HG02973 (cell line): ENCODE measurements around the gene NKIRAS1.

Source experiments
- ATAC-seq: cut with Tn5 transposase; IDR thresholded peaks from one replicate; pipeline ENCODE4 v1.9.1; 2021; ENCODE audit warnings: moderate library complexity; ENCODE audit not compliant: unreplicated experiment

The NKIRAS1 gene

DNA sequence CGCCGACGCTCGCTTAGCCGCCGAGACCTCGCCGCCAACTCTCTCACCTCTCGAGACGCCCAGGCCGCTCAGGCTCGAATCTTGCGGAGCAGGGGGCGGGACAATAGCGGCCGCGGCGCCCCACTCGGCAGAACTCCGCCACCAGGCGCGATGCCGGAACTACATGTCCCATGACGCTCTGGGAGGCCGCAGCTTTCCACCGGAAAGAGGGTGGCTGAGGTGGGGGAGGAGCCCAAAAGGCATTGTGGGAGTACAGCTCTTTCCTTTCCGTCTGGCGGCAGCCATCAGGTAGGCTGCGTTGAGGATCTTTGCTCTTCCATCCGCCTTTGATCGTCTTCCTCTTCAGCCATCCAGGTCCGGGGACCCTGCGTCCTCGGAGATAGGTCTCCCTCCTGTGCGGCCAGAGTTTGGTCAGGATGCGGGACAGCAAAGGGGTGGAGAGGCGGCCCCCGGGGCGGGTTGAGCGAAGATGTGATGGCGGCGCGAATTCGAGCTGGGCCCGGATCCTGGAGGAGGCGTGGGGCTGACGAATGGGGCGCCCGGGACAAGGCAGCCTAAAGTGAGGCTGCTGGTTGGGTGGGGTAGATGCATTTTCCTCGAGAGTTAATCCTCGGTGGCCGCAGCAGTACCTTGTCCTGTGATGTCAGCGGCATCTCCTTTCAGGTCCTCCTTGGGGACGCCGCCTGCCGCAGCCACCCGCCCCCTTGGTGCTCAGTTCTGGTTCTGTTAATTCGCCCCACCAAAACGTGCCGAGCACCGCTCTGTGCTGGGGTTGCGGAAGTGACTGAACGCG, at the start of gene NKIRAS1, which contains the start of gene RPL15:
Gene NKIRAS1 (minus strand): TSS at position 105 of the 793 bp plus-strand sequence. CDS start 6,086 bp downstream, outside the sequence.
Gene RPL15 (plus strand): TSS at position 247 of the 793 bp plus-strand sequence. CDS start 728 bp downstream, outside the sequence.
- ATAC-seq = peak; percentile 95

GRCh38 chr3:23966328-23966727, 49.5 kb upstream of the NKIRAS1 start:
- ATAC-seq = no peak

GRCh38 chr3:23964537-23965235, 47.9 kb upstream of the NKIRAS1 start:
- no peak for ATAC-seq

DNA sequence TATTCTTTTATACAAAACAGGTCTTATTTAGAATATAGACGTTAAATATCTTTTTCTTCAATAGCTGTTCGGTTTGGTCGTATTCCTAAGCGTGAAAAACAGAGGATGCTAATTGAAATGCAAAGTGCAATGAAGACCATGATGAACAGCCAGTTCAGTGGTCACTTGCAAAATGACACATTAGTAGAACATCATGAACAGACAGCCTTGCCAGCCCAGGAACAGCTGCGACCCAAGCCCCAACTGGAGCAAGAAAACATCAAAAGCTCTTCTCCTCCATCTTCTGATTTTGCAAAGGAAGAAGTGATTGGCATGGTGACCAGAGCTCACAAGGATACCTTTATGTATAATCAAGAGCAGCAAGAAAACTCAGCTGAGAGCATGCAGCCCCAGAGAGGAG, 45.1 kb upstream of the NKIRAS1 start:
- ATAC-seq = no peak

DNA sequence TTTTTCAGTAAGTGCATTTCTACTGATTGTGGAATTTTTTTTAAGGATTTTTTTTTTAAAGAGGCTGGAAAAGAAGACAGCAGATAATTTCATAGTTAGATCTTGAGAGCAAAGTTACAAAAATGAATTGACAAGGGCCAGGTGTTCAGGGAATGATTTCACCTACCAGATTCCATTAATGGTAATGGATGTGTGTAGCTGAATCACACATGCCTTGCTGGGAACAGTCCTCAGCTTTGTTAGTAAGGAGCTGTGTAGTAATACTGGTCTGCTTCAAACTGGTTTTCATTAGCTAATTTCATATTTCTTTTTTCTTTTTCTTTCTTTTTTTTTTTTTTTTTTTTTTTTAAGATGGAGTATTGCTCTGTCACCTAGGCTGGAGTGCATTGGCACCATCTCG, 44.3 kb upstream of the NKIRAS1 start:
- ATAC-seq = no peak

DNA sequence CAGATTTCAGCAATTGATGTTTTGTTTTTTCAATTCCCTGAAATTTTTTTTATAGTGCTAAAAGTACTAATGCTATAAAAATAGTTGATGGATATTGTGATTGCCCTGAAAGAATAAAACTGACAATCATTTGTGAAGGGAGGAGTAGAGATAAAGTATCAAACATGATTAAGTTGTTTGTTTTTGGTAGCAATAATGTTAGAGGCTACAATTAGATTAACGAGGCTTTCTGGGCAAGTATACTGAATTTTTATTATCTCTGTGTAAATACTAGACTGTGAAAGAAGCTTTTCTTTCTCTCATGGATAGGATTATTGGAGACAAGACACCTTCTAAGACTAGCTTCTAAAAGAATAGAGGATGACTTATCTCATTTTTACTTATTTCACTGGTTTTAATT, 43.9 kb upstream of the NKIRAS1 start:
- no peak for ATAC-seq

GRCh38 chr3:23959135-23959900, 42.5 kb upstream of the NKIRAS1 start:
- ATAC-seq = no peak

DNA sequence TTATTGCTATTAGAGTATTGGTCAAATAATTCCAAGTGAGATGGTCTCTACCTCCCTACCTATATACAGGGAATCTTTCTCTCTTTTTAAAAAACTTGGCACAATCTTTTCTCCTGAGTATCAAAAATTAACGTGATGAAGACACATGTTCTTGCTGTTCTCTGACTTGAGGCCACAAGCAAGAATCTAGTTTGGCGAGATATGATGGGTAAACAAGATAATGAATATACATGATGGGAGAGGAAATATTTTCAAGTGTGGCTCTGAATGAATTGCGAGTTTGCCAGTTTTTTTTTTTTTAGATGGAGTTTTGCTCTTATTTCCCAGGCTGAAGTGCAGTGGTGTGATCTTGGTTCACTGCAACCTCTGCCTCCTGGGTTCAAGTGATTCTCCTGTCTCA, 39.9 kb upstream of the NKIRAS1 start:
- no peak for ATAC-seq

DNA sequence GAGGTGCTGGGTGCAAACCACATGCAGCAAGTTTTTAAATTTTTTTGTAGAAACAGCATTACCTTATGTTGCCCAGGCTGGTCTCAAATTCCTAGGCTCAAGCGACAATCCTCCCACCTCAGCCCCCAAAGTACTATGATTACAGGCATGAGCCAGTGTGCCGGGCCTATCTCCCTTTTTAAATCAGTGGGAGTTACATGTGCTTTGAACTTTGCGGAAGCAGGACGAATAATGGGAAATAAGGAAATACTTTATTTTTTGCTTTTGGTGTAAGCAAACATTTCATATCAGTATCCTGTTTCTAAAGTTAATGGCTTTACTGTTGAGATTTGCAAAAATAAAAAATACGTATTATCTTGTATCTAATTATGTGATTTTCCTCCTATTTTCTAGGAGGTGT, 37.4 kb upstream of the NKIRAS1 start:
- no peak for ATAC-seq

DNA sequence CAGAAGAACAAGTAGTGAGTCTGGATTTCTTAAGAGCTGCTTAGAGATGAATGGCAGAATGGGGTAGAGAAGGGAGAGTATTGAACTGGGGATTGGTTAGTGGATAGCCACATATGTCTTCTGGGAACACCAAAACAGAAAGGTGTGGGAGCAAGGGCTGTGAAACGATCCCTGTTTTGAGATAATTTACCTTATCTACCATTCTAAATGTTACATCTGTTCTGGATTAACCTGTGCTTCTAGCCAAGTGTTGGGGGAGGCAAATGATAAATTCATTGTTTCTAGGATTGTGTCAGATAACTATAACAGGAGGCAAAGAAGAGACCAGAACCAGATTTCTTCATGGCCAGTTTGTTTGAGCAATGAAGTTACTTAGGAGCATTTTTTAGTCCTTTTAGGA, 36.7 kb upstream of the NKIRAS1 start:
- ATAC-seq = no peak

DNA sequence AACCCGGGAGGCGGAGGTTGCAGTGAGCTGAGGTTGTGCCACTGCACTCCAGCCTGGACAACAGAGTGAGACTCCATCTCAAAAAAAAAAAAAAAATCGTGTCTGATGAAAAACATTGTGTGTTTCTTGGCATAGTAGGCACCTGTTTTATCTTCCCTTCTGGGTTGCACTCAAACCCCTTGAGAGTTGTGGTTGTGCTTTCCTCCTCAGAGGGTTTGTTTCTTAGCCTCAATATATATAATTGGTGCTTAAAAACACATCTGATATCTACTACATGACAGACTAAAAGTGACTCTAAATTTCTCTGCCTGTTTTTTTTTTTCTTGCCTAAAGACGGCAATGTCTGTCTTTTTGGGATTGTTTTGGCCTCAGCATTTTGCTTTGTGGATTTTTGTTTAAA, 35.9 kb upstream of the NKIRAS1 start:
- ATAC-seq = no peak

GRCh38 chr3:23950293-23950692, 33.5 kb upstream of the NKIRAS1 start:
- peak; percentile 28 for ATAC-seq

DNA sequence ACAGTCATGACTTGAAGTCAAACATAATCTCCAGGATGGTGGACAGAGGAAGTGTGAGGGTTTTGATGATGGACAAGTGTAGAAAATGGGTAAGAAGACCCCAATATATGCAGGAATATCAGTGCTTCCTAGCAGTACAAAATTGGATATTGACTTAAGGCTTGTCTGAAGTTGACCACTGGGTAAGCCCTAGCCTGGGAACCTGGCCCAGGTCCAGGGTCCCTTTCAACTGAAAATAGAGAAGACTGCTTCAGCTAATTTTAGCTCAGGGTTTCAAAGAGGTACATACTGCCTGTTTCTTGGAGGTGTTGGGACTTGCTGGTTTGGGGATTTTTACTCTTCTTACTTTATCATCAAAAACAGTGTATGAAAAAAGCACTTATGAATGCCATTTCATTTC, 33.0 kb upstream of the NKIRAS1 start:
- no peak for ATAC-seq

DNA sequence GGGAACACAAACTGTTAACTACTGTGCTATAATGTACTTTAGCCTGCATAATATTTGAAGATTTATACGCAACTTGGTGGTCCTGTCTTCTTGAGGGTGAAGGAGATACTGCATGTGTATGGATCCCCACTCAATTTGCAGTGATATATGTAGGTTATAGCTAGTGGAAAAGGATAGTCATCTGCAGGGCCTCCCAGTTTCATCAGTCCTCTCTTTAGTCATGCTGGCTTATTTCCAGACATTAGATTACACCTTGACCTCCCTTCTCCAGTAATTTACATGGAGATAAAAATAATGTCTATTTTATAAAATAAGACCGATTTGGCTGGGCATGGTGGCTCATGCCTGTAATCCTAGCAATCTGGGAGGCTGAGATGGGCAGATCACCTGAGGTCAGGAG, 32.0 kb upstream of the NKIRAS1 start:
- ATAC-seq = no peak

- ATAC-seq = peak; percentile 74
Measured at GRCh38 chr3:23945913-23946687, 29.3 kb upstream of the NKIRAS1 start.

DNA sequence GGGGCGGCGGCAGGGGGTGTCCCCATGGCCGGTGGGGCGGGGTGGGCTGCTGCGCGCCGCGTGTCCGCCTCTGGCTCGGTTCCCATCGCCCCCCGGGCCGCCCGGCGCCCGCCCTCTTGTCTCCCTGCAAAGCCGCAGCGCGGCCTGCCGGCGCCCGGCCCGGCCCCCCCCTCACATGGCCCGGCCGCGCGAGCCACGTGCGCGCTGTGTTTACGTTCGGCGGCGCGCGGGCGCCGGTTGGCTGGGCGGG, 28.8 kb upstream of the NKIRAS1 start:
- ATAC-seq = no peak

DNA sequence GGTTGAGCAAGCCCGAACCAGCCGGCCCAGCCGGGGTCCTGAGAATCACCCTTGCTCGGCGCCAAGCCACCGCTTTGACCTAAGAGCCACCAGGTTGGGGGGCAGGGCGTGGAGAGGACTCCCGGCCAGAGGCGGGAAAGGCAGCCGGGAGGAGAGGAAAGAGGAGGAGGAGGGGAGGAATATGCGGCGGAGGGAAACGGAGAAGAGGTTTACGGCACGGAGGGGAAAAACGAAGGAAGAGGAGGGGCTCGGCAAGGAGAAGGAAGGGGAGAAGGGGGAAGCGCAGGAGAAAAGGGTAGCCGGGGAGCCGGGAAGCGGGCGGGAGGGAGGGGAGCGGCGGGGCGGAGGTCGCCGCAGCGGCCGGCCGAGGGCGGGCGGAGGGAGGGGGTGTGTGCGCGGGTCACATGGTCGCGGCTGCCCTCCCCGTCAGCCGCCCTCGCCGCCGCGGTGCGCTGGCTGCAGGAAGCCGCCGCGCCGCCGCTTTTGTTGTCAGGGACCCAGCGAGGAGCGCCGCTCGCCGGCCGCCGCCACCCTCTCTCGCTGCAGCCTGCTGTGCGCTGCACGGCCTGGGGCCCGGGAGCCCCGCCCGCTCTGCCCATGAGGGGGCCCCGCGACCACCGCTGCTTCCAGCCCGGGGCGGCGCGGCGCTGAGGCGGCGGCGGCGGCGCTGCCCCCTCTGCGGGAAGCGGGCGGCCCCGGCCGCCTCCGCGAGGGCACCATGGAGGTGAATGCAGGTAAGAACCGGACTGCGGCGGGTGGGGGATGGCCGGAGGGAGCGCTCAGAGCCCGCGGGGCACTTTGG, 28.3 kb upstream of the NKIRAS1 start, which contains the start of gene NR1D2:
Gene NR1D2 (plus strand): TSS at position 426 of the 802 bp plus-strand sequence. CDS start 293 bp downstream, at position 719.
- peak; percentile 51 for ATAC-seq

DNA sequence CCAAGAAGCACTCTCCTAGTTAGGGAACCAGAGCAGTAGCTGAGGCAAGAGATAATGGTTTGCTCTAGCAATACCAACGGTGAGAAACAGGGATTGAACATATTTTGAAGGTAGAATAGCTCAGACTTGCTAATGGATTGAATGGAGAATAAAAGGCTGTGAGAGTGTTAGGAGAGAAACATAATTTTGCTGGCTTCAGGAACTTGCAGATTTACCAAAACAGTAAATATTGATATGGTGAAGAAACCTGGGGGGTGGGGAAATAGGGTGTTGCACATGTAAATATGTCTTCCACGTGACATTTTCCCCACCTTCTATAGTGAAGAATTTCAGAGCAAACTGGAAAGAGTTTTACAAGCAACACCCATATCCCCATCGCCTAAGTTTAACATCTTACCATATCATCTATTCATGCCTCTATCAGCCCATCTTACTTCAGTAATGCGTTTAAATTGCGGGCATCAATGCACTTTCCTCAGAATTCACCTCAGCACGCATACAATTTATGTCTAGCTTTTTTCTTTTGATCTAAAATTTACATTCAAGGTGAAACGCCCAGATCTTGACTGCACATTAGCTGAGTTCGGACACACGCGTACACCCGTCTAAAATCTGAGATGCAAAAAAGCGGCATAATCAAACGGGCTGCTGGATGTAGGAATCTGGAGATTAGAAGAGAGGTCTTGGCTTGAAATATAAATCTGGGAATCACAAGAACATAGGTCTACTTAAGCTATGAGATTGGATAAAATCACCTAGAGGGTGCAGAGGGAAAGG, 27.4 kb upstream of the NKIRAS1 start:
- no peak for ATAC-seq

DNA sequence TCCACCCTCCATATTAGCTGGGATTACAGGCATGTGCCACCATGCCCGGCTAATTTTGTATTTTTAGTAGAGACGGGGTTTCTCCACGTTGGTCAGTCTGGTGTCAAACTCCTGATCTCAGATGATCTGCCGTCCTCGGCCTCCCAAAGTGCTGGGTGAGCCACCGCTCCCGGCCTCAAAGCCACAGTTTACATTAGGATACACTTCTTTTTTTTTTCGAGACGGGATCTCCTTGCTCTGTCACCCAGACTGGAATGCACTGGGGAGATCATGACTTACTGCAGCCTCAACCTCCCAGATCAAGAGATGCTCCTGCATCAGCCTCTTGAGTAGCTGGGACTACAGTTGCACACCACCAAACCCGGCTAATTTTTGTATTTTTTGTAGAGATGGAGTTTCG, 25.8 kb upstream of the NKIRAS1 start:
- no peak for ATAC-seq
